HG03108 (cell line): ENCODE measurements around the gene LDLRAP1.
A peak's percentile ranks its signal among the peaks of the same experiment; 100 is the strongest.
"Not testable (repeated sequence)": the region's sequence is repeated elsewhere in the genome, so short reads cannot be mapped to it uniquely, and the experiment has no call there.

Experiments
- ATAC-seq: cut with Tn5 transposase; IDR thresholded peaks from one replicate; pipeline ENCODE4 v1.9.1; 2021; ENCODE audit warnings: moderate library complexity; ENCODE audit not compliant: unreplicated experiment

Gene LDLRAP1, protein sequence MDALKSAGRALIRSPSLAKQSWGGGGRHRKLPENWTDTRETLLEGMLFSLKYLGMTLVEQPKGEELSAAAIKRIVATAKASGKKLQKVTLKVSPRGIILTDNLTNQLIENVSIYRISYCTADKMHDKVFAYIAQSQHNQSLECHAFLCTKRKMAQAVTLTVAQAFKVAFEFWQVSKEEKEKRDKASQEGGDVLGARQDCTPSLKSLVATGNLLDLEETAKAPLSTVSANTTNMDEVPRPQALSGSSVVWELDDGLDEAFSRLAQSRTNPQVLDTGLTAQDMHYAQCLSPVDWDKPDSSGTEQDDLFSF

DNA sequence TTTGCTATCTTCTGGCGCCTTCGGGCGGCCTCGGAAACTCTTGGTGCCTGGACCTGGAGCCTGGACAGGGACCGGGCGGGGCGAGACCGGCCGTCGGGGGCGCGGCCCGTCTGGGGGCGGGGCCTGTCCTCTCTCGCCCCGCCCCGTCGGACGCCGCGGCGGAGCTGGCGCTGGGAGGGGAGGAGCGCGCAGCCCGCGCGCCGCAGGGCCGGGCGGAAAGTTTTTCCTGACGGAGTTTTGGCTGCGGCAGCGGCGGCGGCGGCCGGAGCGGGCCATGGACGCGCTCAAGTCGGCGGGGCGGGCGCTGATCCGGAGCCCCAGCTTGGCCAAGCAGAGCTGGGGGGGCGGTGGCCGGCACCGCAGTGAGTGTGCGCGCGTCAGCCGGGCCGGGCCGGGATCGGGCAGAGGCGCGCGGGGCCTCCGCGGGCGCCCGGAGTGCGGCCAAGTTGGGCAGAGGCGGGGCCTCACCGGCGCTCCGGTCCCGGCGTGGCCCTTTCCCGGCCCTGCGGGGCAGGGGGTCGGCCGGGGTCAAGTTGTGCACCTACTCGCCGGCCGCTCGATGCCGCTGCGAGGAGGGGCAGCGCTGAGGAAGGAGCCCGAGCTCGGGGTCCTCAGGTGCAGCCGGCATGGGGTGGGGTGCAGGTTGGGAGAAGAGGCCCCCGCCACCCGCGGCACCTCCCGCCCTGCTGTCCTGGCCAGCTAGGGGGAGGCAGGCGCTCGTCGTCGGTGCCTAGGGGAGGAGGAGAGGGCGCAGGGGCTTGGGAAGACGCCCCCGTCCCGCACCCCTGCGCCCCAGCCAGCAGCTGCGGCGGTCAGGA, at the start of gene LDLRAP1:
Gene LDLRAP1 (plus strand): TSS at position 182 of the 818 bp plus-strand sequence. CDS start 93 bp downstream, at position 275.
- peak; percentile 76 for ATAC-seq

DNA sequence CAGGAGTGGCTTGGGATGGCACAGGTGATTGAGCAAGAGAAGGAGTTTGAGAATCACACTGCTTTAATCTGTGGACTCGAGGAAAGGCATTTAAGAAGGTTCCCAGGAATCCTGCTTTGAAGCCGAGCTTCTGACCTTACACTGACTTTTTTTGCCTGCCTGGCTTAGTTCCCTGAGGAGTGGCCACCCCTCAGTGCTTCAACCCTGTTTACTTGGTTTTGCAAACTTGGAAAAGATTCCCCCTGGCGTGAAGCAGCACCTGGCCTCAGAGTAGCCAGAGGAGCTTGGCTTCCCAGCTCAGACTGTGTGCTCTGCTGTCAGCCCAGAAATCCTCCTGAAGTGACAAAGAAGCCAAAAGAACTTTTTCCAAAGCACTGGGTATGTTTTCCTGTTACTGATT, 48.5 kb upstream of the LDLRAP1 start:
- no peak for ATAC-seq

DNA sequence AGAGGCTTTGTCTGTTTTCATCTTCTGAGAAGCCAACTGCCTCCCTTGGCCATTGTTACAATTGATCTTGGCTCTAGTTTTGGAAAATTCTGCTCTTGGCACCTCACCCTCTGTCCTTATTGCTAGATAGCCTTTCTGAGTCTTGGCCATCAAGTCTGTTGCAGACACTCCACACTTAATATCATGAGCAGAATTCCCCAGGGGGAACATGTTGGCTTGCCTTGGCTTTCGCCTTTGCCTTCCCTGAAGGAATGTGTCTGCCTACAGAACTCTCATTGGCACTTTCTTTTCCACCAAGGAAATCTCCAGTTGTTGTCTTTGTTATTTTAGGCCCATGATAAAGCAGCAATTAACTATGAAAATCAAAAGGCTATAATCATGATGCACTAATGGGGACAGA, 42.7 kb upstream of the LDLRAP1 start:
- no peak for ATAC-seq

DNA sequence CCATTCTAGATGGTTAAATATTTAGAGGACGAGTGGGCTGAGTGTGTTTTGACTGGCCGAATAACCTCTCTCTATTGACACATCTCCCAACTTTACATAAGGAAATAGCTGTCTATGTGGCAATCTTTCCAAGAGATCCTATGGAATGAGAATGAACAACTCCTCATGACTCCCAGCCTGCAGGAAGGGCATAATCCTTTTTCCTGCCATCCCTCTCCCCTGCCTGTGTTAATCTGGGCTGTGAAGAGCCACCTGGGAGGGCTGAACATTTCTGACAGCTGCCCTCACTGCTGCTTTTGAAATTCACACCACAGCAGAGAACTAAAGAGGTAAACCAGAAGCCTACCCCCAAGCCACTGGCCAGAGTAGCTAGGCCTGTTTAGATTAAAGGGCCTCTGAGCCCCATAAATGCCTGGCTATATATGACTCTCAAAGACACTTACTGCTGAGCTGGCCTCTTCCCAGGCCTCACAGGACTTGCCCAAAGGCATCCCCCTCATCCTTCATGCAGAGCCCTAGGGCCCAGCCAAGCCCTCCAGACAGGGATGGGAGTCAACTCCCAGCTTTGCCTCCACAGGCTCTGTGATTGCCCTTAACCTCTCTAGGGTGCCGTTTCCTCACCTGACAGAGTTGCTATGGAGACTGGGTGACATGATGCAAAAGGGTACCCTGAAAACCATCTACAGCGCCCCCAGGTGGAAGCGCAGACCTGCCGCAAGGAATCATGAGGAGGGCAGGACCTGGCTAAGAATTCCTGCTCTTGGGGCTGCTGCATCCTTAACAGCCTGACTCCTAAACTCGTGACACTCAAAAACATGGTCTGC, 42.0 kb upstream of the LDLRAP1 start:
- ATAC-seq = no peak

DNA sequence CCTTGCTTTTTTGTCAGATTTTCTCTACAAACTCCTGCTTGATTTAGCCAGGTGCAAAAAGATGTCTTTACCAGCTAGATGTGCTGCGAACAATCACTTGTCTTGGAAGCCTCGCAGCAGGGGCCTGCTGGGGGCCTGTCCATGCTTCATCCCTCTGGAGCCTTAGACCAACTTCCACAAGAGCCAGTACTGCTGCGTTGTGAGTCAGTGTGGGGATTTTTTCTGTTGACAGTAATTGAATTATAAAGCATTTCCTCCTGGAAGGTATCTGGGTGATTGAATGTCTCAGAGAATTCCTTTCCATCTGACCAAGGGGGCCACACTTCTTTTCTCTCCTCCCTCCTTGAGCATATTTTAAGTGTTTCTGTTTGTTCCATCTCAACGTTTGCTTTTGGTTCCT, 40.4 kb upstream of the LDLRAP1 start:
- no peak for ATAC-seq

DNA sequence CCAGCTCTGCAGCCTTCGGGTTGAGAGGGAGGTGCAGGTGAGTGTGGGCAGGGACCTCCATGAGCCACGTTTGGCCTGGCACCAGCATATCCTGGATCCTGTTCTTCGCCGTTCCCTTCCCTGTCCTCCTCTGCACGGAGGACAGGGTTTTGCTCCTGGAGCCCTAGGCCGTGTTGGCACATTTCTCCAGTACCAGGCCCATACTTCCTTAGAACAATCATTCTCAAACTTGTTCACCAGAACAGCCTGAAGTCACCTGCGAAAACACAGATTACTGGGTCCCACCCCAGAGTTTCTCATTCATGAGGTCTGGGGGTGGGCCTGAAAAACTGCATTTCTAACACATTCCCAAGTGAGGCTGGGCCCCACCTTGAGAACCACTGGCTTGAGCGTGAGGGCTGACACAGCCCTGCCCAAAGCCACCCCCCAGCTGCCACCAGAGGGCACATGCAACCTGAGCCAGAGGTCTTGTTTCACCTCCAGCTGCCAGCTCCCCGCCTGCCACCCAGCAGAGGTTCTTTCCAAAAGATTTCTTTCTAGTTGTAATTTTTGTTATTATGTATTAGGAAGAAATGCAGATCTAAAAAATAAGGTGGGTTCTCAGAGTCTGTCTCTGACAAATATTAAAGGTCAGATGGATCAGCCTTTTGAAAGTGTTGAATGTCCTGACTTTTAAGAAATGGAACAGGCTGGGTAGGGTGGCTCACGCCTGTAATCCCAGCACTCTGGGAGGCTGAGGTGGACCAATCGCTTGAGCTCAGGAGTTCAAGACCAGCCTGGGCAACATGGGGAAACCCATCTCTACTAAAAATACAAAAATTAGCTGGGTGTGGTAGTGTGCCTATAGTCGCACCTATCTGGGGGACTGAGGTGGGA, 39.6 kb upstream of the LDLRAP1 start:
- no peak for ATAC-seq

DNA sequence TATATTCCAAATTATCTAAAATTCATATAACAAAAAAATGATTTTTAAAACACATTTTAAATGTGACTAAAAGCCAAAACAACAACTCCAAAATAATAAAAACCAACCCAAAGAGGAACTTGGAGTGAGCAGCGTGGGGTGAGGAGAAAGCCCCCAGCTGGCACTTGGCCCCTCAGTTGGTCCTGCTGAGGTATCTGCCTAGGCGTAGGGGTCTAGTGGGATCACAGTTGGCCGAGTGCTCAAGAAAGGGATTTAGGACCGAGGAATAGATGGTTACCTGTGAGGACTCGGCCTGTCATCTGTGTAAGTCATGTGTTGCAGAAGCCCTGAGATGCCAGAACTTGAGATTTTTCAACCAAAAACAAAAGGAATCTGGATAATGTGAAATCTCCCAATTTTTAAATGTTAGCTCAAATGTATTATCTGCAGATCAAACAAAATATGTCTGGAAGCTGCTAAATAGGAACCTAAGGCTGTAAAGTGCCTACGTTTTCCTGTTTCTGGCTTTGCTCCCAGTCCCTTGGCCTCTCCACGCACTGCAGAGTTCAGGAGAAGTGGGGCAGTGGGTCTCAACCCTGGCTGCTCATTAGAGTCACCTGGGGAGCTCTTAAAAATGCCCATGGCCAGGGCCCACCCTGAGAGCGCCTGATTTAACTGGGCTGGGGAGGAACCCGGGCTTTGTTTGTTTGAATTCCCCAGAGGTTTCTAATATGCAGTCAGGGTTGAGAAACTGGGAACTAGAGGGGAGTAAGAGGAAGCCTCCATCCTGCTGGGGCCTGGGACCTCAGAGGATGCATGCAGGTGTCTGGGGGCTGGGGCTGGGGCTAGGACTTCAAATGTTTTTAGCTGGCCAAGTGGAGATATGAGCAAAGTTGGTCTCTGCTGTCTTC, 38.5 kb upstream of the LDLRAP1 start:
- ATAC-seq = no peak

DNA sequence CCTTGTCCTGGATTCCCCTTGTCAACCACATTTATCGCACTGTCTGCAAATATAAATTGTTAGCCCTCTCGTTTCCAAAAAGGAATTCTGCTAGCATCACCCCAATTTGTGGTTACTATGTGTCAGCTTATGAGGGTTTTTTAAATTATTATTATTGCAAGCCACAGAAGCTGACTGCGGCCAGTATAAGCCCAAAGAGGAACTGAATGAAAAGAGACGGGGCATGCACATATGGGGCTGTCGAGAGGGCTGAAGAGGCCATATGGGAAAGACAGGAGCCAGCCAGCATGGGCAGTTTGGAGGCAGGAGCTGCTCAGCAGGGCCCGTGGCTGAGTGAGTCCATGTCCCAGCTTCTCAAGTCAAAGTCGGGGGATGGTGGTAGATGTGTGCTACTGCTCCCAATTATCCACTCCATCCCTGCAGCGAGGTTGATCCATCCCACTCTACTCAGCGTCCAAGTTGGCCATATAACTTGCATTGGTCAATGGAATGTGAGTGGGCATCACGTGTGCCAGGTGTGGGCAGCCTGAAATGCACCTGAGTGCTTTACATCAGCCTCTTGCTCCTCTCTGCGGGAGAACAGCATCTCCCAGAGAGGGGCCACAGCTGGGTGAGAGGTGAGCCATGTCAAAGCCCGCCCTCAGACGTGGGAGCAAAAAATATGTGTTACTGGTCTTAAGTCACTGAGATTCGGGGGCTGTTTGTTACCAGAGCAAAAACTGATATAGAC, 37.6 kb upstream of the LDLRAP1 start:
- no peak for ATAC-seq

DNA sequence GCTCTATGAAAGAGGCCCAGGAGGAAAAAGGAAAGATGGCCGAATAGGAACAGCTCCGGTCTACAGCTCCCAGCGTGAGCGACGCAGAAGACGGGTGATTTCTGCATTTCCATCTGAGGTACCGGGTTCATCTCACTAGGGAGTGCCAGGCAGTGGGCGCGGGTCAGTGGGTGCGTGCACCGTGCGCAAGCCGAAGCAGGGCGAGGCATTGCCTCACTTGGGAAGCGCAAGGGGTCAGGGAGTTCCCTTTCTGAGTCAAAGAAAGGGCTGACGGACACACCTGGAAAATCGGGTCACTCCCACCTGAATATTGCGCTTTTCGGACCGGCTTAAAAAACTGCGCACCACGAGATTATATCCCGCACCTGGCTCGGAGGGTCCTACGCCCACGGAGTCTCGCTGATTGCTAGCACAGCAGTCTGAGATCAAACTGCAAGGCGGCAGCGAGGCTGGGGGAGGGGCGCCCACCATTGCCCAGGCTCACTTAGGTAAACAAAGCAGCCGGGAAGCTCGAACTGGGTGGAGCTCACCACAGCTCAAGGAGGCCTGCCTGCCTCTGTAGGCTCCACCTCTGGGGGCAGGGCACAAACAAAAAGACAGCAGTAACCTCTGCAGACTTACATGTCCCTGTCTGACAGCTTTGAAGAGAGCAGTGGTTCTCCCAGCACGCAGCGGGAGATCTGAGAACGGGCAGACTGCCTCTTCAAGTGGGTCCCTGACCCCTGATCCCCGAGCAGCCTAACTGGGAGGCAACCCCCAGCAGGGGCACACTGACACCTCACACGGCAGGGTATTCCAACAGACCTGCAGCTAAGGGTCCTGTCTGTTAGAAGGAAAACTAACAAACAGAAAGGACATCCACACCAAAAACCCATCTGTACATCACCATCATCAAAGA, 36.6 kb upstream of the LDLRAP1 start:
- not testable (repeated sequence) for ATAC-seq

DNA sequence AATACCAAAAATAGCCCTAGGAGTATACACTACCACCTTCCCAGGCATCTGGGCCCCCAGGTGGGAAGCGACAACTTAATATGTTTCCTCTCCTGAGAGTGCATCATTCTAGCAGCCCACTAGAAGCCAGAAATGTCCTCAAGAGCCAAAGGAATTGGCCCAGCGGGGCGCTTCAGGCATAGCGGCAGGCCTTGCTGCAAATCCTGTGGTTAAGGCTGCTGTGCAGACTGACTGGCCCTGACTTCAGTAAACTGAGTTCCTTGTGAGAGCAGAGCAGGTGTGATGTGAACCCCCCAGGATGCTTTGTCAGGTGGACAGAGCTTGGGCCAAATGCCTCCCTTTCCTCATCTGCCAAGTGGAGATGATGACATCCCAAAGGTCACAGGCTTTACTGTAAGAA, 29.7 kb upstream of the LDLRAP1 start:
- ATAC-seq = no peak

DNA sequence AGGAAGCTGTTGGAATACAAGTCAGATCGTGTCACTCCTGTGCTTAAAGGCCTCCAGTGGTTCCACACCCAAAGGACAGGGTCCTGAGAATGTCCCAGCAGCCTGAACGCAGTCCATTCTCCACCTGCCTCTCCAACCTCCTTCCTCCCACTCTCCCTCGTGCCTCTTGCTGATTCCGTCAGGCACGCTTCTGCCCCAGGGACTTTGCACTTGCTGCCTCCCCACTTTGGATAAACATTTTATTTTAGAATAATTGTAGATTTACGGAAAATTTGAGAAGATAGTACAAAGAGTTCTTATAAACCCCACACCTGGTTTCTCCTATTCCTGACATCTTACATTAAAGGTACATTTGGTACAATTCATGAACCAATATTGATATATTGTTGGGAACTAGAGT, 28.4 kb upstream of the LDLRAP1 start:
- no peak for ATAC-seq

DNA sequence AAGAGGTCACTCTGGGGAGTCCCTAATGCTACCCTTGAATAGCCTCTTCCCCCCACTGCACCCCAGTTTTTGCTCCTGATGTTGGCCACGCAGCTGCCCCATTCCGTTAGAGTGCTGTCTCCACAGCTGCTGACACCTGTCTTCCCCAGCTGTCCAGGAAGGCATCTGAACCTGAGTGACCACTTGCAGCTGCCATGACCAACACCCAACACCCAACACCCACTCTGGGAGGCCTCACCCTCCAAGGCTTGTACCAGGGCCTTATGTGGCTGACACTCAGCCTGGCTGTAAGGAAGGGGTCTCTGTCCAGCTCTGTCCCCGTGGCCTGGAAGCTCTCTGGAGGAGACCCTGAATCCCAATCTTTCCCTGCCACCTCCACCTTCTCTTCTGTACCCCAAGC, 26.7 kb upstream of the LDLRAP1 start:
- no peak for ATAC-seq

DNA sequence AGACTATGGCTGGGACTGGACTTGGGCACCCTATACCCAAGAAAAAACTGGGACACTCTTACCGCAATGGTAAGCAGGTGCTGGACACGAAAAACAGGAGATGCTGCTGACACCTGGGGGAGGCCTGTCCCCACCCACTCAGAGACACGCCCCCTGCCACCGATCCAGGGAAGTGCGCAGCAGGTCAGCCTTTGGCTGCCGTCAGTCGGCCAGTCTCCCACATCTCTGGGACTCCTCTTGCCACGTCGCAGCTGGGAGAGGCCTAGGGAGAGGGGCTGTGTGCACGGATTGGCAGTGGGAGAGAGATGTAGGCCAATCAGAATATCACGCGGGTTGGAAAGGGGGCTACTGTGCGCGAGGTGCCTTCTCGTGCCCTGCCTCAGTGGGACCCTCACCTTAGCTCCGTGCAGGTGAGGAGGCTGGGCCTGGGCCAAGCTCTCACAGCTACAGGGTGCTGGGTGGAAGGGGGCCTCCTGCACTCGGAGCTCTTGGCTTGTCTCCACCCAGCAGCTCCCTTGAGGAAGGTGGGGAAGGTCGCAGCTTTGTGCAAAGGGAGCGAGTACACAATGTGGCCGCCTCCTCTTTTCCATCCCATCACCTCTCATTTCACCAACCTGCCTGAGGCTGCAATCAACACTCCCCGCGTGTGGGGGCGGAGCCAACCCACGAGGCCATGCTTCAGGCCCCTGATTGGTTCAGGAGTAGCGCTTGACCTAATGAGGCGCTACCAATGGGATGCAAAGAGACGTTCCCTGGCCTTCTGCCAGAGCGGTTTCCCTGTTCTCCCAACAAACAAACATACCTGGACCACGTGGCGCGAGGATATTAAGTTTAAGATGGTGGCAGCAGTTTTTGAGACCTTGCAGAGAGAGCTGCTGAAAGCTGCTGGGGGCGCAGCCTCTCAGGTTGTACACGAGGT, 25.7 kb upstream of the LDLRAP1 start:
- ATAC-seq = no peak

DNA sequence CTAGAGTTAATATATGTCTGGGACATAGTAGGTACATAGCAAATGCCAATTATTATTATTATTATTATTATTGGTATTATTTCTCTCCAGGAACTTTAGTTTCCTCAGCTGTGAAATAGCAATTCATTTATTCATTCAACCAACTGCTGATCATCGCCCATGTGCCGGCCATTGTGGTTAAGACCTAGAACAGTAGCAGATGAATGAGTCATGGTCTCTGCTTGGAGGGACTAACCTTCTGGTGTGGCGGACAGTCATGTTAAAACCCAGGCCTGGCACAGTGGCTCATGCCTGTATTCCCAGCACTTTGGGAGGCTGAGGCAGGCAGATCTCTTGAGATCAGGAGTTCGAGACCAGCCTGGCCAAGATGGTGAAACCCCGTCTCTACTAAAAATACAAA, 23.8 kb upstream of the LDLRAP1 start:
- ATAC-seq = no peak

DNA sequence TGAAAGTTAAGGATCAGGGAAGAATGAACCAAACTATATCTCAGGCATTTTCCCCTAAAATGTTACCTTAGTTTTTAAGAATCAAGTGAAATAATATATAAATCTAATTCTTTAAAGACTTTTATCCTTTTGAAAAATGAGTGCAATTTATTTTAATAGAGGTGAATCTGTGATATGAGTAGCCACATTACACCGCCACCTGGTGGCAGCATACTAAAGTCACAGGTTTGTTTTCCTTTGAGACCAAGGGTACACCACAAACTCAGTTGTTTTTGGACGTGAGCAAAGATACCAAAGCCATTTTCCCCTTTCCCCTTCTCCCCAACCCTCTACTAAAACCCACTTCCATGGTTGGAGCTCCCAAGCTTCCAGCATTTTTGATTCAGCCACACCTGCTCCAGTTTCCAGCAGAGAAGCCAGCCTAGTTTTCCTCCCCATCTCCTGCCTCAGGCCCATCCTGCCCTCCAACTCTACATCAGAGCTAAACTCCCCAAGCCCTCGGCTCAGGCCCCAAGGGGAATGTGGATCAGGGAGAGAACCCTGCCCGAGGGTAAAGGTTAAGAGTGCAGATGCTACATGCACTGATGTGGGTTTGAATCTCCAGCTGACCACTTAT, 22.9 kb upstream of the LDLRAP1 start:
- no peak for ATAC-seq

DNA sequence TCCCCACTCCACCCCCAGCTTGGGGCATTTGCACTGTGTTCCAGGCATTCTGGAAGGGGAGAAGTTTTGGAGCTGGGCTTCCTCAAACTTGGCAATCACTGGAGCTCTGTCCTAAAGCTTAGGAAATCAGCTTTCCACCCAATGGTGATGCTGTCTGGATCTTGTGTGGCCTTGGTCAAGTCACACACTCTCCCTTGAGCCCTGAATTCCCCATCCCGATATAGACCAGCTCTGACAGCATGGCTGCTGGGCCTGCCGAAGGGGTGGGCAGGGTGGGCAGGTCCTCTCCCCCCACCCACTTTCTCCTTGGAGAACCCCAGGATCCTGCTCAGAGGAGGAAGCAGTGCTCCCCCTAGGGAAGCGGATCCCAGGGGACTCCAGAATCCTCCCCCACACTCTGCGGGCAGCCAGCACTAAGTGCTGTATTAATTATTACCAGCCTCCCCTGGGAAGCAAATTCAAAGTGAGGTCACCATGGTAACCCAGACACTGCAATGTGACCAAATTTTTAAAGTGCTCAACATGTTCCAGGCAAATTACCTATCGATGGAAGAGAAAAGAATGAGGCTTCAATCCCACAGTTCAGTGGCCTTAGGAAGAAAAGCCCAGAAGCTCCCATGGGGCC, 21.3 kb upstream of the LDLRAP1 start:
- peak; percentile 49 for ATAC-seq
